Heart right ventricle (tissue), 16 donors: ENCODE measurements around the gene SUSD3. TPM values are rescaled to one million over a fixed set of nuclear protein-coding genes. Genes with fewer than 3 reads are reported as not detected.

Source experiments
- ATAC-seq, 8 donors: fragments of 200-7000 bp; cut with Tn5 transposase; one replicate each; pipeline ENCODE4 v1.9.1; 2020; ENCODE audit warnings: mild to moderate bottlenecking in 8 of 8, moderate library complexity in 8 of 8, moderate number of reproducible peaks in 1 of 8
- DNase-seq, 2 donors: peaks; one replicate each; pipeline ENCODE4 v3.0.0-alpha.2; 2020
- H3K27ac ChIP-seq, 10 donors: fragments of 200-600 bp; sonication (generic) in 2 of 10; one replicate each; pipeline versions ENCODE4 v1.5.0 to v1.8.0; 2020 to 2022; ENCODE audit warnings: mild to moderate bottlenecking in 3 of 10
- H3K27me3 ChIP-seq, 7 donors: fragments of 200-600 bp; one replicate each; pipeline ENCODE4 v1.8.0; 2021 to 2022; ENCODE audit warnings: mild to moderate bottlenecking in 2 of 7
- H3K36me3 ChIP-seq, 9 donors: fragments of 200-600 bp; sonication (generic) in 1 of 9; one replicate each; pipeline versions ENCODE4 v1.5.0 to v1.8.0; 2020 to 2022; ENCODE audit warnings: mild to moderate bottlenecking in 2 of 9
- H3K4me1 ChIP-seq, 9 donors: fragments of 200-600 bp; sonication (generic) in 1 of 9; one replicate each; pipeline versions ENCODE4 v1.5.0 to v1.8.0; 2020 to 2022; ENCODE audit warnings: mild to moderate bottlenecking in 4 of 9
- H3K4me3 ChIP-seq, 10 donors: fragments of 200-600 bp; sonication (generic) in 2 of 10; one replicate each; pipeline versions ENCODE4 v1.5.0 to v1.8.0; 2020 to 2022; ENCODE audit warnings: mild to moderate bottlenecking in 7 of 10, moderate library complexity in 2 of 10
- H3K9me3 ChIP-seq, 11 donors: fragments of 200-600 bp in 10 of 11; sonication (generic) in 2 of 11; one replicate each; pipeline versions ENCODE4 v1.5.0 to v1.8.0; 2013 to 2022; ENCODE audit warnings: mild to moderate bottlenecking in 2 of 11, control low read depth in 1 of 11, moderate library complexity in 1 of 11
- CTCF ChIP-seq, 9 donors: fragments of 200-600 bp; sonication (generic) in 2 of 9; IDR thresholded peaks; one replicate each; pipeline versions ENCODE4 v1.5.0 to v1.8.0; 2021 to 2022; ENCODE audit warnings: antibody characterized with exemption in 9 of 9, mild to moderate bottlenecking in 5 of 9, moderate library complexity in 1 of 9
- WGBS, 2 donors: extraction: QIAGEN DNeasy Blood & Tissue Kit; methylation state at CpG; one replicate each; pipeline ENCODE4 v1.1.7; 2013; ENCODE audit warnings: inconsistent platforms in 1 of 2; 5-methylcytosine and 5-hydroxymethylcytosine counted together
- intact Hi-C, 10 donors: fragments of 100-400 bp; cut with DNase I; formaldehyde crosslinking; loops; one replicate each; pipeline versions ENCODE4 v1.11.1 to v1.14.2; 2022
- polyA plus RNA-seq, 2 donors: library from polyadenylated mRNA; stranded (reverse); fragments of 200-250 nt; gene quantifications; one replicate each; pipeline ENCODE4 v1.2.3, GENCODE V29; 2013
- total RNA-seq, 10 donors: library from RNA; stranded (reverse); fragmentation: NEBNext Ultra II Directional in 3 of 10; extraction: Animal tissue kit (Norgen Biotek cat#: 25700) in 3 of 10; gene quantifications; one replicate each; pipeline versions ENCODE4 v1.2.1 to v1.2.4, GENCODE V29; 2021 to 2023
- donor health status: Arrhythmogenic right ventricular cardiomyopathy.
- donor health status: ischemic (EF 13 %, LVEDD 7.1; RV severe dilation, severe dysfunction).
- donor health status: healthy with polysubstance abuse.
- donor health status: DM: no; HTN: yes; CAD: no.
- donor health status: DM: no; HTN: no; CAD: no.
- donor health status: ischemic (EF 25% LVEDD 6.9; RV normal size, moderate dysfunction).
- donor health status: ischemic (EF 25% LVEDD 5.7; RV mildly dilated, moderate dysfunction).
- donor health status: healthy.
- donor health status: DM: yes; HTN: yes; CAD: no.
- donor health status: Ischemic cardiomyopathy.
- donor health status: ischemic (EF 35%, LVEDD 5.7; RV mildly dilated, moderate dysfunction).
- donor health status: nonischemic (EF 11% LVEDD 7.7; RV severe dilation, severe dysfunction).
- donor health status: DM: yes; HTN: yes; CAD: no.
- donor health status: PGD.
- donor health status: ischemic (EF 29% LVEDD 5.4; RV normal size, mild dysfunction).
- donor health status: nonischemic (EF 23%, LVEDD 6.1; RV moderate dilation, normal function).

The SUSD3 gene
- total and polyA plus RNA-seq, 12 donors, result 0.40 to 2.1 (median 0.79) TPM; not detected in 1

DNA sequence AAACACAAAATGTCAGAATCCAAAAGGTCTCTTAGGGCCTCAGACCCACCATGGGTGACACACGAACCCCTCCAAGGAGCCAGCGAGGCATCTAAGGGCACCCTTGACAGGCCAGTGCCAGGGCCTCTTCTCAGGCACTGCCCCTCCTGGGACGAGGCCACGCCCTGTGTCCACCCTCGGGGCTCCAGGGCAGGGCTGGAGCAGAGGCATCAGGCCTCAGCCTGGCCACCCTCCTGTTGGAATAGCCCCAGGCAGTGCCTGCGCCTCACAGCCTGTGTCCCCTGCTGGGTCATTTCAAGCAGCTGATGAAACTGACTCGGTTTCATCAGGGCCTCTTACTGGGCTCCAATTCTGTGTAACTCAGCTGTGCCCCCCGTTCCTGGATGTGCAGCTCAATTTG is 32.8 kb upstream of the SUSD3 start:
- no peak for ATAC-seq

DNA sequence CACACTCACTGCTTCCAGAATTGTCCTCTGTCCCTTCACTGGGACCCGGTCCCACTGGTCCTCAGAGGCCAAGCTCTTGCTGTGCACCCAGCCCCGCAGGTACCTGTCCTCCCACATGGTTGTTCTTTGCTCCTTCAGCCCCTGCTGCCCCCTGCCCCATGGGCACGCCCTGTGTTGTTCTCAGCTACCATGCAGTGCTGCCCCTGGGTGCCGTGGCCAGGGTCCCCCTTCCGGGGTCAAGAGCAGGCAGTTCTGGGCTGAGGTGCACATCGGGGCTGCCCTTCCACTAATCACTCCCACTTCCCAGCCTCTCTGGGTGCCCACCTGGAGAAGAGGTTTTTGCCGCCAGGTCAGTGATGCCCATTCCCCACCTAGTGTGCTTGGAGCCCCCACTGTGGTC is 31.9 kb upstream of the SUSD3 start:
- no peak for TF ChIP-seq CTCF (IDR thresholded peaks at IDR 0.05)
- H3K36me3 ChIP-seq, result peaks cover 0 to 64% (median 0%) of the 10 kb centered on the region in 9 donors
- intact Hi-C loops, result no loop called here
- H3K27ac ChIP-seq, result peak overlapping the region in 1 of 10 donors; percentile 82
- H3K27me3 ChIP-seq, result no peaks in the 10 kb centered on the region
- ATAC-seq (no peak), DNase-seq (no peak)
- no peaks in the 10 kb centered on the region for H3K9me3 ChIP-seq
- H3K4me3 ChIP-seq, result no peak overlapping the region
- H3K4me1 ChIP-seq, result peaks cover 0 to 60% (median 0%) of the 10 kb centered on the region in 9 donors
- WGBS, 2 donors, result 97 to 98% methylated on average over 7 of the region's 7 CpGs

More for the DNA sequence above, 32.8 kb upstream of the SUSD3 start:
- WGBS, 2 donors, result 81 to 85% methylated on average over 8 of the region's 8 CpGs
- Histone ChIP-seq H3K4me1 (peaks cover 0 to 51% (median 0%) of the 10 kb centered on the region in 9 donors), H3K27ac (peak overlapping the region in 1 of 10 donors; percentile 63), H3K36me3 (peaks cover 0 to 65% (median 0%) of the 10 kb centered on the region in 9 donors), H3K27me3 (no peaks in the 10 kb centered on the region), H3K9me3 (no peaks in the 10 kb centered on the region), H3K4me3 (no peak overlapping the region)
- intact Hi-C loops, result no loop called here
- DNase-seq, result no peak
- no peak for TF ChIP-seq CTCF (IDR thresholded peaks at IDR 0.05)

GRCh38 chr9:93027750-93028149 is 30.8 kb upstream of the SUSD3 start:
- no peak for TF ChIP-seq CTCF (IDR thresholded peaks at IDR 0.05)
- 96 to 98% methylated on average over 10 of the region's 10 CpGs for WGBS, 2 donors
- no peak for DNase-seq
- peak overlapping the region in 1 of 10 donors; percentile 82 for H3K27ac ChIP-seq
- H3K36me3 ChIP-seq, result peaks cover 0 to 63% (median 0%) of the 10 kb centered on the region in 9 donors
- no peaks in the 10 kb centered on the region for H3K9me3 ChIP-seq
- no peak for ATAC-seq
- no peak overlapping the region for H3K4me3 ChIP-seq
- no peaks in the 10 kb centered on the region for H3K27me3 ChIP-seq
- peaks cover 0 to 71% (median 0%) of the 10 kb centered on the region in 9 donors for H3K4me1 ChIP-seq
- intact Hi-C loops, result no loop called here

GRCh38 chr9:93028448-93029006 is 30.0 kb upstream of the SUSD3 start:
- peak overlapping the region in 1 of 10 donors; percentile 82 for H3K27ac ChIP-seq
- no peak overlapping the region for H3K4me3 ChIP-seq
- peak in 6 of 8 donors; percentile 15 to 43 (median 30) for ATAC-seq
- H3K4me1 ChIP-seq, result peaks cover 0 to 77% (median 0%) of the 10 kb centered on the region in 9 donors
- intact Hi-C loops, result no loop called here
- no peaks in the 10 kb centered on the region for H3K27me3 ChIP-seq
- no peak for TF ChIP-seq CTCF (IDR thresholded peaks at IDR 0.05)
- no peaks in the 10 kb centered on the region for H3K9me3 ChIP-seq
- DNase-seq, result no peak
- peaks cover 0 to 59% (median 0%) of the 10 kb centered on the region in 9 donors for H3K36me3 ChIP-seq
- WGBS, 2 donors, result 47 to 53% methylated on average over 6 of the region's 6 CpGs
